ENCODE data around the gene CD86.

DNA sequence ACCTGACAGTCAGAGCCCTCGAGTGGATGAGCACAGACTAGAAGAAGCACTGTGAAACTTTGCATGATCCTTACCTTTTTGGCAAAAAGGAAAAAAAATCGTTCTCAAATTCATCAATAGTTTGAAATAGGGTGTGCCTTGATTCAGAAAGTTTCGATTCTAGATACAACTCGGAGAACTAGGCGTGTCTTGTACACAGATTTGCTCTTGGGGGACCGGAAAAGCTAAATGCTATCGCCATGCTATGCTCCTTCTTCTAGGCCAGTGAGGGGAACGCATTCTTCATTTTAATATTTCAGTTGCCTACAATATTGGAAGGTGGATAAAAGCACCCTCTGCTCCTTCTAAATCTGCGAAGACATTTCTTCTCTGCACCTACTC is 25.0 kb downstream of the CD86 start:
- TF ChIP-seq POLR2AphosphoS5 (IDR thresholded peaks at IDR 0.05; ENCODE audit: low read depth, low read length) (no peak), POLR2A (IDR thresholded peaks at IDR 0.05; ENCODE audit: low read depth, low read length) (no peak)
